HG03571 (cell line): ENCODE data around the gene VAC14.

ENCODE experiments used
- ATAC-seq: cut with Tn5 transposase; IDR thresholded peaks from one replicate; pipeline ENCODE4 v1.9.1; 2021; ENCODE audit not compliant: unreplicated experiment

VAC14 gene

GRCh38 chr16:70664325-70665112 lies 136.4 kb downstream of the VAC14 start:
- ATAC-seq, result no peak

GRCh38 chr16:70663524-70664324 lies 137.2 kb downstream of the VAC14 start:
- ATAC-seq, result no peak

- no peak for ATAC-seq
Measured at GRCh38 chr16:70662991-70663523, 137.9 kb downstream of the VAC14 start.

- no peak for ATAC-seq
Measured at GRCh38 chr16:70661918-70662641, 138.9 kb downstream of the VAC14 start.

GRCh38 chr16:70661534-70661917 lies 139.4 kb downstream of the VAC14 start:
- ATAC-seq, result no peak

- ATAC-seq, result no peak
Measured at GRCh38 chr16:70660672-70661350, 140.1 kb downstream of the VAC14 start.

GRCh38 chr16:70659953-70660671 lies 140.8 kb downstream of the VAC14 start:
- no peak for ATAC-seq

- no peak for ATAC-seq
Measured at GRCh38 chr16:70659546-70659945, 141.4 kb downstream of the VAC14 start.

- no peak for ATAC-seq
Measured at GRCh38 chr16:70658921-70659320, 142.0 kb downstream of the VAC14 start.

- no peak for ATAC-seq
Measured at GRCh38 chr16:70657956-70658355, 143.0 kb downstream of the VAC14 start.

GRCh38 chr16:70656712-70657263 lies 144.2 kb downstream of the VAC14 start:
- ATAC-seq, result no peak

- no peak for ATAC-seq
Measured at GRCh38 chr16:70656065-70656711, 144.8 kb downstream of the VAC14 start.

GRCh38 chr16:70653809-70654771 lies 146.9 kb downstream of the VAC14 start:
- ATAC-seq, result no peak

GRCh38 chr16:70653406-70653805 lies 147.6 kb downstream of the VAC14 start:
- ATAC-seq, result no peak

GRCh38 chr16:70652322-70652721 lies 148.6 kb downstream of the VAC14 start:
- ATAC-seq, result no peak

- ATAC-seq, result no peak
Measured at GRCh38 chr16:70651524-70651923, 149.4 kb downstream of the VAC14 start.

GRCh38 chr16:70650216-70650615 lies 150.7 kb downstream of the VAC14 start:
- ATAC-seq, result no peak

- no peak for ATAC-seq
Measured at GRCh38 chr16:70649300-70649699, 151.7 kb downstream of the VAC14 start.
